Keratinocyte (primary cell): ENCODE results near the gene STAC. TPM values are rescaled to one million over a fixed set of nuclear protein-coding genes. Genes with fewer than 3 reads are reported as not detected.

Experiments used
- DNase-seq: peaks from one replicate; pipeline ENCODE4 v3.0.0-alpha.2; 2011; ENCODE audit warnings: low read depth, missing footprints, low spot score
- FAIRE-seq: peaks from 2 replicates; lab custom pipeline; 2011; peaks lifted over from hg19 to GRCh38; lab: Jason Lieb, UNC
- H2AFZ ChIP-seq: 2 replicates; pipeline ENCODE4 v1.6.0; 2012; ENCODE audit warnings: low read length, control low read depth, inconsistent platforms; ENCODE audit not compliant: control insufficient read depth
- H3K27ac ChIP-seq: 2 replicates; pipeline ENCODE4 v1.5.1; 2011; ENCODE audit warnings: low read length; ENCODE audit not compliant: control insufficient read depth, insufficient read depth
- H3K27me3 ChIP-seq: 3 replicates; pipeline ENCODE4 v1.6.0; 2011; ENCODE audit warnings: low read length; ENCODE audit not compliant: control insufficient read depth, insufficient read depth; ENCODE audit errors: extremely low read depth
- H3K36me3 ChIP-seq, 2 experiments: 2 replicates in 1 of 2; 3 replicates in 1 of 2; pipeline ENCODE4 v1.5.1; 2011; ENCODE audit warnings: low read length in 2 of 2, mild to moderate bottlenecking in 1 of 2; ENCODE audit not compliant: control insufficient read depth in 2 of 2, insufficient read depth in 2 of 2; ENCODE audit errors: extremely low read depth in 1 of 2
- H3K4me1 ChIP-seq: 3 replicates; pipeline ENCODE4 v1.5.1; 2011; ENCODE audit warnings: low read length; ENCODE audit not compliant: control insufficient read depth, insufficient read depth; ENCODE audit errors: extremely low read depth
- H3K4me2 ChIP-seq: 3 replicates; pipeline ENCODE4 v1.6.0; 2011; ENCODE audit warnings: low read depth, low read length; ENCODE audit not compliant: control insufficient read depth, insufficient read depth; ENCODE audit errors: extremely low read depth
- H3K4me3 ChIP-seq, 3 experiments: fragments of 200-600 bp in 1 of 3; sonication (generic) in 1 of 3; 2 replicates in 2 of 3; 3 replicates in 1 of 3; pipeline ENCODE4 v1.5.1; 2011 to 2016; ENCODE audit warnings: low read length in 3 of 3, mild to moderate bottlenecking in 3 of 3, control low read depth in 2 of 3, inconsistent platforms in 1 of 3, low read depth in 1 of 3, mixed read lengths in 1 of 3, mixed run types in 1 of 3, moderate library complexity in 1 of 3; ENCODE audit not compliant: control insufficient read depth in 2 of 3, insufficient read depth in 2 of 3; ENCODE audit errors: extremely low read depth in 1 of 3
- H3K79me2 ChIP-seq: 2 replicates; pipeline ENCODE4 v1.6.0; 2012; ENCODE audit warnings: low read length; ENCODE audit not compliant: control insufficient read depth, insufficient read depth
- H3K9ac ChIP-seq: 3 replicates; pipeline ENCODE4 v1.6.0; 2011; ENCODE audit warnings: low read length; ENCODE audit not compliant: control insufficient read depth, insufficient read depth; ENCODE audit errors: extremely low read depth
- H3K9me1 ChIP-seq: 3 replicates; pipeline ENCODE4 v1.6.0; 2011; ENCODE audit warnings: low read length; ENCODE audit not compliant: control insufficient read depth, insufficient read depth; ENCODE audit errors: extremely low read depth
- H3K9me3 ChIP-seq: 2 replicates; pipeline ENCODE4 v1.5.1; 2012; ENCODE audit warnings: low read depth, low read length; ENCODE audit not compliant: control insufficient read depth
- H4K20me1 ChIP-seq: 3 replicates; pipeline ENCODE4 v1.6.0; 2011; ENCODE audit warnings: low read length; ENCODE audit not compliant: control insufficient read depth, insufficient read depth; ENCODE audit errors: extremely low read depth
- CTCF ChIP-seq, 3 experiments: IDR thresholded peaks in 1 of 3; conservative IDR thresholded peaks in 1 of 3; optimal IDR thresholded peaks in 1 of 3; 2 replicates in 2 of 3; 3 replicates in 1 of 3; pipeline versions ENCODE3 to v1.5.1; 2011; ENCODE audit warnings: low read length in 3 of 3, mild to moderate bottlenecking in 3 of 3, moderate library complexity in 2 of 3, control low read depth in 1 of 3, inconsistent platforms in 1 of 3; ENCODE audit not compliant: insufficient read depth in 2 of 3; ENCODE audit errors: extremely low read depth in 1 of 3
- EZH2 ChIP-seq: IDR thresholded peaks from one replicate; pipeline ENCODE4 v1.6.1; 2012; ENCODE audit warnings: inconsistent platforms, mild to moderate bottlenecking, low read length, moderate library complexity
- dilution Hi-C: fragments of 300-500 bp; cut with MboI; formaldehyde crosslinking; loops from one replicate; pipeline ENCODE4 v1.7.0; 2020; ENCODE audit warnings: low sequenced_read_pairs; ENCODE audit not compliant: extremely low pct_ligation_motif_present
- polyA plus RNA-seq, 5 experiments: library from polyadenylated mRNA; depleted of rRNA in 3 of 5; stranded (reverse) in 3 of 5; stranded (forward) in 1 of 5; unstranded in 1 of 5; fragments of >200 nt; gene quantifications; 1 replicate in 1 of 5; 2 replicates in 3 of 5; 3 replicates in 1 of 5; pipeline versions ENCODE4 v1.2.1 to v1.2.3, GENCODE V29; 2011 to 2012; ENCODE audit warnings: missing spikeins in 2 of 5, low read depth in 1 of 5, low replicate concordance in 1 of 5

Gene STAC
- polyA plus RNA-seq, 1 donor (not counting 4 experiments of a cell fraction or from before 2014, with no cell fraction given), result 7.9 TPM

GRCh38 chr3:36446276-36446675 lies 66.0 kb downstream of the STAC start:
- H3K9ac ChIP-seq, result no peak overlapping the region
- H4K20me1 ChIP-seq, result no peaks in the 10 kb centered on the region
- dilution Hi-C loops, result no loop called here
- H3K9me1 ChIP-seq, result peaks cover 2% of the 10 kb centered on the region
- no peak for DNase-seq
- H3K4me3 ChIP-seq, result no peak overlapping the region
- H3K36me3 ChIP-seq, result peaks cover 0 to 4% of the 10 kb centered on the region in 2 experiments
- TF ChIP-seq CTCF (optimal IDR thresholded peaks at IDR 0.05 in 1 of 3, IDR thresholded peaks at IDR 0.05 in 1 of 3, conservative IDR thresholded peaks at IDR 0.05 in 1 of 3; ENCODE audit: extremely low read depth in 1 of 3, insufficient read depth in 2 of 3, low read length in 3 of 3) (no peak), EZH2 (no peak)
- no peaks in the 10 kb centered on the region for H3K9me3 ChIP-seq
- H3K79me2 ChIP-seq, result no peaks in the 10 kb centered on the region
- FAIRE-seq, result no peak
- peaks cover 14% of the 10 kb centered on the region for H3K4me1 ChIP-seq
- H3K4me2 ChIP-seq, result no peak overlapping the region
- no peaks in the 10 kb centered on the region for H3K27me3 ChIP-seq
- H2AFZ ChIP-seq, result no peak overlapping the region
- H3K27ac ChIP-seq, result no peak overlapping the region

DNA sequence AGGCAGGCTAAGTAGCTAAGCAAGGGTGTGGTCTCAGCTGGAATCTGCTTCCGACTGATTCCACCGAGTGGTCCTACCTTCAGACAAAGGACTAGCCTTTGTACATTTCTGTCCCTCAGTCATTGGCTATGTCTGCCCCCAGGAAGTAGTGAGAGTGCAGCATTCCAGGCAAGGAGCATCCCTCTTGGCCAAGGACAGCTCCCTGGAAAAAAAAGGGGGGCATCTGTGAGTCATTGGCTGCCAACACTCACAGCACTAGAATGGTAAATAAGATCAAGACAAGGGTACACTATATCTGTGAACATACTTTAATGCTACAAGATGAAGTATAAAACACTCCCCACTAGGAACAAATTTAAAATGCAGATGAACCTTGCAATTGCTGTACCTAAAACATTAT lies 66.8 kb downstream of the STAC start:
- Histone ChIP-seq H3K27me3 (no peaks in the 10 kb centered on the region), H3K4me2 (no peak overlapping the region), H3K36me3 (peaks cover 0 to 4% of the 10 kb centered on the region in 2 experiments), H2AFZ (no peak overlapping the region), H4K20me1 (no peaks in the 10 kb centered on the region), H3K9me3 (no peaks in the 10 kb centered on the region), H3K4me3 (no peak overlapping the region), H3K9ac (no peak overlapping the region), H3K9me1 (peaks cover 2% of the 10 kb centered on the region), H3K27ac (no peak overlapping the region), H3K4me1 (peaks cover 14% of the 10 kb centered on the region), H3K79me2 (no peaks in the 10 kb centered on the region)
- DNase-seq (no peak), FAIRE-seq (no peak)
- dilution Hi-C loops, result no loop called here
- TF ChIP-seq CTCF (optimal IDR thresholded peaks at IDR 0.05 in 1 of 3, IDR thresholded peaks at IDR 0.05 in 1 of 3, conservative IDR thresholded peaks at IDR 0.05 in 1 of 3; ENCODE audit: extremely low read depth in 1 of 3, insufficient read depth in 2 of 3, low read length in 3 of 3) (no peak), EZH2 (no peak)
